Measurements from ENCODE around the gene PLCL2.

GRCh38 chr3:16849229-16849628 is 35.5 kb upstream of the PLCL2 start:
- no peak for TF ChIP-seq USF2 (IDR thresholded peaks at IDR 0.05)
- TF ChIP-seq RFX5 (IDR thresholded peaks at IDR 0.05): no peak
- no peak for TF ChIP-seq CTCF (IDR thresholded peaks at IDR 0.05)
- no peak for TF ChIP-seq POLR2A (IDR thresholded peaks at IDR 0.05; ENCODE audit: low read length)
- TF ChIP-seq BCL3 (IDR thresholded peaks at IDR 0.05): no peak
- no peak for TF ChIP-seq CHD2 (IDR thresholded peaks at IDR 0.05; ENCODE audit: low read length, partially characterized antibody)
- TF ChIP-seq, protein P1, sequence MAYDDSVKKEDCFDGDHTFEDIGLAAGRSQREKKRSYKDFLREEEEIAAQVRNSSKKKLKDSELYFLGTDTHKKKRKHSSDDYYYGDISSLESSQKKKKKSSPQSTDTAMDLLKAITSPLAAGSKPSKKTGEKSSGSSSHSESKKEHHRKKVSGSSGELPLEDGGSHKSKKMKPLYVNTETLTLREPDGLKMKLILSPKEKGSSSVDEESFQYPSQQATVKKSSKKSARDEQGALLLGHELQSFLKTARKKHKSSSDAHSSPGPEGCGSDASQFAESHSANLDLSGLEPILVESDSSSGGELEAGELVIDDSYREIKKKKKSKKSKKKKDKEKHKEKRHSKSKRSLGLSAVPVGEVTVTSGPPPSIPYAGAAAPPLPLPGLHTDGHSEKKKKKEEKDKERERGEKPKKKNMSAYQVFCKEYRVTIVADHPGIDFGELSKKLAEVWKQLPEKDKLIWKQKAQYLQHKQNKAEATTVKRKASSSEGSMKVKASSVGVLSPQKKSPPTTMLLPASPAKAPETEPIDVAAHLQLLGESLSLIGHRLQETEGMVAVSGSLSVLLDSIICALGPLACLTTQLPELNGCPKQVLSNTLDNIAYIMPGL (CRISPR knock-in tag; IDR thresholded peaks at IDR 0.05; ENCODE audit: borderline replicate concordance): no peak
- TF ChIP-seq SREBF2 (IDR thresholded peaks at IDR 0.05): no peak
